HG03378 (cell line): ENCODE measurements around the gene NRAS.
A peak's percentile ranks its signal among the peaks of the same experiment; 100 is the strongest.

Source experiments
- ATAC-seq: cut with Tn5 transposase; IDR thresholded peaks from one replicate; pipeline ENCODE4 v1.9.1; 2021; ENCODE audit warnings: mild to moderate bottlenecking, moderate library complexity; ENCODE audit not compliant: unreplicated experiment

NRAS gene

DNA sequence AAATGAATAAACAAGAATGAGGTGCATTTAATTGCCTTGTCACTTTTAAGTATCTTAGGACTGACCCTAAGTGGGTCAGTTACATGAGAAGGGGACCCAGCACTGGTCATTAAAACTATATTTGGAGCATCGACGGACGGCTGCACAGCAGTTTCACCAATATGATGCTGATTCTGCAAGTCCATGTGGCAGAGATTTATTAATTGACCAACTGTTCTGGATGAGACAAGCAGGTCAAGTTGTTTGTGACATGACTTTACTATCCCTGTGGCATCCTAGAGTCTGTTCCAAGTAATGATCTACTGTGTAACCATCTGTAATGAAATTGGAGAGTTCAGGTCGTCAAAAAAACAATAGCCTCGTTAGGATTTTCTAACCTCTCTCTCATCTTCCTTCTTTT, 30.7 kb downstream of the NRAS start:
- ATAC-seq: no peak

DNA sequence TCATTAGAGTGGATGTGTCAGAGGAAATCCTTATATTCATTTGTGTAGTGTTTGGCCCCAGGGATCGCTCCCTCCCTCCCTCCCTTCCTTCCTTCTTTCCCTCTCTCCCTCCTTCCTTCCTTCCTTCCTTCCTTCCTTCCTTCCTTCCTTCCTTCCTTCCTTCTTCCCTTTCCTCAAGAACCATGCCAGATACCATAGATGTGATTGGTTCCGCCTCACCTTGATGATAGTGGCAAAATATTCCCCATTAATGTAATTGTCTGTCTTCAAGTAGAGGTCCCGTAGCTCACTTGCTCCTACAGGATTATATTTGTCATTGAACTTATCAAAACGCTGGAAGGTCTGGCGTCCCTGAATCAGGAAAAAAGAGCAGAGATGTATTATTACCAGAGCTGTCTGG, 38.9 kb downstream of the NRAS start:
- ATAC-seq: no peak

DNA sequence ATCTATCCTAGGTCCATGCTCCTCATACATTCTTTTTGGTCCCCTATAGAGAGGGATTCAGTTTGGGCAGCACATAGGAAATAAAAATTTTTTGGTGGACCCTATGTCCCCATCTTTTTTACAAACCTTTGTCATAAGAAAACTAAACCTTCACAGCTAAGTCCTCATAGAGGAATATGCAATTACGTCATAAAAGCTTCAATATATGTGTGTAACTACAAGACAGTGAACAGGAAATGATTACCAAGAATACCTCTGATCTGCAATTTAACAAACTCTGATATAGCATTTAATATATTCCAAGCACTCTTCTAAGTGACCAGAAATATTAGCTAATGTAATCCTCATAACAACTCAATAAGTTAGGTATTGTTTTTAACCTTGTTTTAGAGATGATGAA, 40.5 kb downstream of the NRAS start:
- no peak for ATAC-seq

DNA sequence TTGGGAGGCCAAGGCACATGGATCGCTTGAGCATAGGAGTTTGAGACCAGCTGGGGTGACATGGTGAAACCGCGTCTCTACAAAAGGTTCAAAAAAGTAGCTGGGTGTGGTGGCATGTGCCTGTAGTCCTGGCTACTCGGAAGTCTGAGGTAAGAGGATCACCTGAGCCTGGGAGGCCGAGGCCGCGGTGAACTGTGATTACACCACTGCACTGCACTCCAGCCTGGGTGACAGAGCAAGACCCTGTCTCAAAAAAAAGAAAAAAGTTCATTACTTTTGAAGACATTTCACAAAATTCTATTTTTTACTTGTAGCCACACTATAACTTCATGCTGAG, 44.7 kb downstream of the NRAS start:
- ATAC-seq: no peak

DNA sequence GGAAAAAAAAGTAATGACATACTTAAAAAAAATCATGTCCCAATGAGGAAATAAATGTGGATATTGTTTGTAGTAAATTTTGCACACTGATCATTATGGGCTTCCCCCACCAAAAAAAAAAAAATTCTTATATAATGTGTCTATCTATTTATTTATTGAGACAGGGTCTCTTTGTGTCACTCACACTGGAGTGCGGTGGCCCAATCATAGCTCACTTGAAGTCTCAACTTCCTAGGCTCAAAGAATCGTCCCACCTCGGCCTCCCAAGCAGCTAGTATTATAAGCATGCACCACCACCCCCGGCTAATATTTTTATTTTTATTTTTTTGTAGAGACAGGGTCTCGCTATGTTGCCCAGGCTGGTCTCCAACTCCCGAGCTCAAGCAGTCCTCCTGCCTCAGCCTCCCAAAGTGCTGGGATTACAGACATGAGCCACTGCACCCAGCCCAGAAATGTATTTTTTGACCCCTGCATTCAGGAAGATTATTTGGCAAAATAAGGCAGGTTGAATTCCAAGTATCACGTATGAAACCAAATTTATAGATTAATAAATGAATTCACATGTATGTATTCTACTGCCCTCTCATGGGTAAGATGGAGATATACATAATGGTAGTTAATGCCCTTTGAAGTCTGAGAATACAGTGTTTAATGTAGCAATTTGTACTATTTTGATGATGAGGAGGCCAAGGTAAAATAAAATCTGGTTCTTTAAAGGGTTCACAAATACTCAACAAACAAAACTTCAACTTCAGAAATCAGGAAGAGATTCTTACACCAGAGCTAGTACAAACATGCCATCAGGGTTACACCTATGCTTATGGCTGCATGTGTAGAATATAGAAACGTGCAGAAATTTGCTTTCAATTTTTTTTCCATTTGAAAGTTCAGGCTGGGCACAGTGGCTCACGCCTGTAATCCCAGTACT, 45.3 kb downstream of the NRAS start:
- no peak for ATAC-seq

DNA sequence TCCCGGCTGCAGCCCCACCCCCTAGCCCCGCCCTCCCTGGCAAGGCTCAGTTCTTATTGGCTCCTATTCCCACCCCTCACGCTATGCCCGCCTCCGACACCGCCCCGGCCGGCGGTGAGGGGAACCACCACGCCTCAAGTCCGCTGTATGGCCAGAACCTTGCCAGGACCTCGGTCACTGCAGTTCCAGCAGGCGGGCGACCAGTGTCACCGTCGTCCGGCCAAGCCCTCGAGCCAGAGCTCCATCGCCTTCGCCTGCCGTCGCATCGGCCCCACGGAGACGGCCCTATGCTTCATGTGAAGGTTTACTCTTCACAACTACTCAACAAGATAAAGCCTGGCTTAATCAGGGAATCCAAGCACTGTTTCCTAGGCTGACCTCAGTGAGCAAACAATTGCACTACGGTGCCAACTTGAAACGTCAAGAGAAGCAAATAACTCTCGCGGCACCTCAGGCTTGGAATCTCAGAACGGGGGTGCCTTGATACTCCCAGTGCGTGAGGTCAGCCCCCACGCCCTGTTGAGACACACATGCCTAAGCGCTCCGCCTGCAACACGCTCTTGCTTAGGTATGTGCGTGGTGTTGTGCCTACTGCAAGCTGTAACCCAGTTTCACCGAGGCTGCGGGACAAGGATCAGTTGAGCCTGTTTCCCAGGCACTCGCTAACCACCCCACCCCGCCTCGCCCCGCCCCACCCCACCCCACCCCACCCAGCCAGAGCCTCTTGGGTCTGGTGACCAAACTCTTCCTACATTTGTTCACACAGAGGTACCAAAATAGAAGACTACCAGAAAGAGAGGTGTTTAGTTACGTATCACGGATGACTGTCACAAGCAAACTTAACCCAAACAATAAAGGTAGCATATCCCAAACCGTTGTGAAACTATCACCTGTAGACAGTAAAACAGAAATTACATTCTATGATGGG, 46.2 kb downstream of the NRAS start:
- peak; percentile 88 for ATAC-seq

DNA sequence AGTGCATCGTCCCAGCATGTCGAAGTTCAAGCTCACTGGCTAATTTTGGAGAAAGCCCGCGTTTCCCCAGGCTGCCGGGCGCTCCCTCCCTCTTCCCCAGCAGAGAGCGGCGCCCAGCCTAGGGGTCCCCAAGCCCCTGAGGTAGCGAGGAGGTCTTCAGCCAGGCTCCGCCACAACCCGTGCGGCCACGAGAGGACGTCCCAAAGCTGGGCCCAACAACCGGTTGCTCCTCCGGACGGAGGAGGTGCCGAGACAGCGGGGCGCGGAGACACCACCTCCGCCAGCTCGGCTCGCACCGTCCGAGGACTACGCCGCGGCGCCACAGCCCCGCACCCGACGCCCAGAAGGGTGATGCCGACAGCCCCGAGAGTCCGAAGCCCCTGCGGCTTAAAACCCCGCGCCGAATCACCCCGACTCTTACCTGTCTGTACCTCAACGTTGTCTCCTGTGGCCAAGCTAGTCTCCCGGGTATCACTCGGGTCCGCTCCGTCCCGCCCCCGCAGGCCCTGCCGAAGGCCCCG, 46.9 kb downstream of the NRAS start, which contains the start of gene DENND2C:
TSS of gene DENND2C (minus strand) at position 488 of the 521 bp plus-strand sequence. CDS start 44,065 bp downstream, outside the sequence.
- ATAC-seq: peak; percentile 46

DNA sequence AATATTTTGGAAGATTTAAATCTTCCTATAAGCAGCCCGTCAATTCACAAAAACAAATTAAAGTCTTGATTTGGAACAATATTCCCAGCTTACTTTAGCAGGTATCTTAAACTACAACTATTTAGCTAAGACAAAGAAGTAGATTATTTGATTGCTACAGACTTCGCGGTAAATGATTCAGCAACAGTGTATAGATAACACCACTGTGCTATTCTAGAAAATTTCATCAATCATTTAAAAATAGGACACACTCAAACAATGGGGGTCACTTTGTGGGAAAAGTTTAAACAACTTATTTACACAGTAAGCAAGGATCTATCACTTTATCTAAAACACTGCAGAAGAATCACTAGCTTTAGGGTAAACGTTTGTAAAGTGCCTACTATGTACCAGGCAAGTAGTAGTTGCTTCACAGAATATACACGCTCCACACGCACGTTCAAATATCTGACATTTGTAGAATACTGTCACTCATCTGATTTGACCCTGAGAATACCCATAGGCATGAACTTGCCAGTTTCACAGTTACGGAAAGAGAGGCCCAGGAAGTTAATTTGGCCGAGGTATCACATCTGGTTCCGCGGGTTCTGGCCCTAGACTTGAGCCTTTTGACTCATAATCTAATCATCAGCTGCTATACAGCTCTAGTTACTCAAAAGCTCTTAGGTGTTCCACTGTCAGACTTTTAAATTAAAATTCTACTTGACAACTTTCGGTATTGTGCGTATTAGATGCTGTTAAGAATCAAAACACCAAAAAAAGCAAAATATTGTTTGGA, 47.6 kb downstream of the NRAS start:
- ATAC-seq: no peak

DNA sequence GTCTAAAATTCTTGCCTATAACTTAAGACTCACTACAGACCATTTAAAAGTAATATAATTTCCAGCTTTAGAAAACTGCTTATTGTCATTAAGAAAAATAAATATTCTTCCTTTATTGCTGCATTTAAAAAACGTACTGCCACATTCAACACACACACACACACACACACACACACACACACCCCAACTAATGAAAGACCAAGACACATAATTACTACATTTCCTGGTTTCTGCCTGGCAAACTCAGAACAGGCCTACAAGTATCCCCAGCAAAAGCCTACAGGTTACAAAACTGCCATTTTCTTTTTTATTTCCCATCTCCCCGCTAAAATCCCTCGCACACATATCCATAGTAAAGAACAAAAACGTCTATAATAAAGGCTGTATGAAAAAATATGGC, 48.2 kb downstream of the NRAS start:
- ATAC-seq: no peak

DNA sequence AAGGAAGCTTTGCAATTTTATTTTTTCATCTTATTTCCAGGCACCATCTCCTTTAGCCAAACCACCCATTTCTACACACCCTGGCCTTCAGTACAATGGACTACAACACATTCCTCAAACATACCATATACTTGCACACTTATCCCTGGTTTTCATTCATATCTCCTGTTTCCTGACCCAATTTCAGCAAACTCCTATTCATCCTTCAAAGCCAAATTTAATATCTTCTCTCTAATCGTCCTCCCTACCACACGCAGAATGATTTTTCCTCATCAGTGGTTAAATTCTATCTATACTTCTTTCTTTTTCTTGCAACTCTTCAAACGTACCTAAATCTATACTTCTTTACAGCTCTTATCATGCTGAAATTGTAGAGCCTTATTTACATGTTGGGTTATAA, 49.6 kb downstream of the NRAS start:
- ATAC-seq: no peak

DNA sequence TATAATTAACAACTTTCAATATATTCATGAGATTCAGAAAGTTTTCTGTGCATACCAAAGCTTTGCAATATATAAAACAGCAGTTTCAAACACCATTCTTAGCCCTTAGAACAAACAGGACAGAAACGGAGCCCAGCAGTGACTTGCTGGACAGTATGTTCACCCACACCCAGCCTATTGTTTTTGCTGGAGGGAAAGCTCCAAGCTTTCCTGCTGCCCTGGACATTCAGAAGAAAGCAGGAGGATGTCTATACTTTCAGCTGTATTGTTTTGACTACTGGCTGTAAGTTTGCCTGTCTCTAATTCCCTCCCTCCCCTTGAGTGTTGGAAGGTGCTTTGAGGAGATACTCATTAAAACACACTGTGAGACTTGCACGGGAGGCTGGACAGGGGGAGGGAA, 56.3 kb downstream of the NRAS start:
- ATAC-seq: no peak
